Measurements from ENCODE around the gene SLC44A3. TPM values are rescaled to one million over a fixed set of nuclear protein-coding genes. Genes with fewer than 3 reads are reported as not detected.

SLC44A3 gene
- total and polyA plus RNA-seq, 3 donors from 2014 or later, result 2.7 to 6.4 (median 3.4) TPM

- no peaks in the 10 kb centered on the region for H3K36me3 ChIP-seq (ENCODE audit: low read depth, missing control alignments)
- intact Hi-C loops (cut with DNase I; ENCODE audit: low total_unique reads), result no loop called here
- no peak overlapping the region for H3K27ac ChIP-seq
- no peaks in the 10 kb centered on the region for H3K4me1 ChIP-seq
- DNase-seq, result no peak
- no peaks in the 10 kb centered on the region for H3K9me3 ChIP-seq
- no peaks in the 10 kb centered on the region for H3K27me3 ChIP-seq
- TF ChIP-seq POLR2A (IDR thresholded peaks at IDR 0.05), result no peak
- 66 to 92% methylated on average over 2 of the region's 2 CpGs for WGBS, 2 donors
- no peak overlapping the region for H3K4me3 ChIP-seq
Observed at GRCh38 chr1:94908965-94909364, 88.8 kb downstream of the SLC44A3 start.

- Histone ChIP-seq H3K4me1 (no peaks in the 10 kb centered on the region), H3K27ac (no peak overlapping the region), H3K4me3 (no peak overlapping the region), H3K36me3 (ENCODE audit: low read depth, missing control alignments) (no peaks in the 10 kb centered on the region), H3K27me3 (no peaks in the 10 kb centered on the region), H3K9me3 (no peaks in the 10 kb centered on the region)
- no peak for TF ChIP-seq CTCF (IDR thresholded peaks at IDR 0.05)
- TF ChIP-seq POLR2A (IDR thresholded peaks at IDR 0.05), result no peak
- WGBS, 2 donors, result 79 to 89% methylated on average over 6 of the region's 6 CpGs
- intact Hi-C loops (cut with DNase I; ENCODE audit: low total_unique reads), result no loop called here
- DNase-seq, result no peak
Observed at GRCh38 chr1:94909486-94909885, 89.3 kb downstream of the SLC44A3 start.

GRCh38 chr1:94912263-94913184, 92.4 kb downstream of the SLC44A3 start:
- no peaks in the 10 kb centered on the region for H3K36me3 ChIP-seq (ENCODE audit: low read depth, missing control alignments)
- no peaks in the 10 kb centered on the region for H3K4me1 ChIP-seq
- TF ChIP-seq CTCF (IDR thresholded peaks at IDR 0.05) (no peak), POLR2A (IDR thresholded peaks at IDR 0.05) (no peak)
- H3K27me3 ChIP-seq, result no peaks in the 10 kb centered on the region
- no peak overlapping the region for H3K27ac ChIP-seq
- no peak for DNase-seq
- no peaks in the 10 kb centered on the region for H3K9me3 ChIP-seq
- intact Hi-C loops (cut with DNase I; ENCODE audit: low total_unique reads), result no loop called here
- no peak overlapping the region for H3K4me3 ChIP-seq
- 67 to 68% methylated on average over 9 of the region's 9 CpGs for WGBS, 2 donors

- no peak for DNase-seq
- Histone ChIP-seq H3K4me1 (no peaks in the 10 kb centered on the region), H3K4me3 (no peak overlapping the region), H3K9me3 (no peaks in the 10 kb centered on the region), H3K27ac (no peak overlapping the region), H3K36me3 (ENCODE audit: low read depth, missing control alignments) (no peaks in the 10 kb centered on the region), H3K27me3 (no peaks in the 10 kb centered on the region)
- no peak for TF ChIP-seq CTCF (IDR thresholded peaks at IDR 0.05)
- no peak for TF ChIP-seq POLR2A (IDR thresholded peaks at IDR 0.05)
- intact Hi-C loops (cut with DNase I; ENCODE audit: low total_unique reads), result no loop called here
- WGBS, 2 donors, result 88 to 89% methylated on average over 6 of the region's 6 CpGs
Observed at GRCh38 chr1:94917251-94917650, 97.1 kb downstream of the SLC44A3 start.

- H3K4me3 ChIP-seq, result no peak overlapping the region
- intact Hi-C loops (cut with DNase I; ENCODE audit: low total_unique reads), result loop anchor here (10.0 kb wide), 1 partner anchor 115 kb away; no protein-coding TSS in a partner anchor
- H3K9me3 ChIP-seq, result no peaks in the 10 kb centered on the region
- H3K4me1 ChIP-seq, result no peaks in the 10 kb centered on the region
- no peaks in the 10 kb centered on the region for H3K27me3 ChIP-seq
- TF ChIP-seq CTCF (IDR thresholded peaks at IDR 0.05), result no peak
- no peak for TF ChIP-seq POLR2A (IDR thresholded peaks at IDR 0.05)
- 75 to 79% methylated on average over 4 of the region's 4 CpGs for WGBS, 2 donors
- no peaks in the 10 kb centered on the region for H3K36me3 ChIP-seq (ENCODE audit: low read depth, missing control alignments)
- no peak overlapping the region for H3K27ac ChIP-seq
- DNase-seq, result no peak
Observed at GRCh38 chr1:94919241-94920030, 99.3 kb downstream of the SLC44A3 start.
